ENCODE measurements around the gene ROBO1. TPM values are rescaled to one million over a fixed set of nuclear protein-coding genes. Genes with fewer than 3 reads are reported as not detected.
A peak's percentile ranks its signal among the peaks of the same experiment; 100 is the strongest.
"Not testable (repeated sequence)": the region's sequence is repeated elsewhere in the genome, so short reads cannot be mapped to it uniquely, and the experiment has no call there.

The ROBO1 gene
- polyA plus RNA-seq, 2 donors: 4.7 to 12.0 TPM

DNA sequence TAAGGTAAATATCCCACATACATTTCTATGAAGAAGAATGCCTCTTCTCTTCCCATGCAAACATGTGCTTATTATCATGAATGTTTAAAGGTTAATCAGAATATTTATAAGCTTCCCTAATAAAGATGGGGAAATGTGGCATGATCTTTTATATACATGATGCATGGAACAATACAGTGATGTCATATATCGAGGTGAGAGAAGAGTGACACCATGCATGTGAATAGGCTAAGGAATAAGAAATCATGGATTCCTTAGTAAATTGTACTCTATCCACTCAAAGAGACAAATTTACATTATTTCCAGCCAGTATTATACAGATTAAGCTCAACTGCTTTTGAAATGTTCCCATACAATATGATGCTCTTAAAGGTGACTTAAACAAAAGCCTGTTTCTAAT, 1035.3 kb downstream of the ROBO1 start:
- H3K27me3 ChIP-seq (ENCODE audit: control insufficient read depth in 1 of 2, insufficient read depth in 2 of 2, low read length in 2 of 2): no peaks in the 10 kb centered on the region
- H3K9me3 ChIP-seq (ENCODE audit: control insufficient read depth in 2 of 2, insufficient read depth in 1 of 2, low read depth in 1 of 2, low read length in 1 of 2): no peaks in the 10 kb centered on the region
- H3K4me1 ChIP-seq (ENCODE audit: control insufficient read depth in 2 of 2, insufficient read depth in 2 of 2, low read length in 1 of 2): peaks cover 0 to 2% of the 10 kb centered on the region in 2 donors
- H3K4me3 ChIP-seq (ENCODE audit: low read depth in 1 of 2, low read length in 2 of 2): no peak overlapping the region
- H3K27ac ChIP-seq (ENCODE audit: low read depth in 2 of 2, low read length in 1 of 2): no peak overlapping the region
- 87 to 91% methylated on average over 1 of the region's 1 CpG for WGBS, 2 donors
- H3K36me3 ChIP-seq (ENCODE audit: control insufficient read depth in 2 of 2, insufficient read depth in 2 of 2, low read length in 1 of 2): no peaks in the 10 kb centered on the region

DNA sequence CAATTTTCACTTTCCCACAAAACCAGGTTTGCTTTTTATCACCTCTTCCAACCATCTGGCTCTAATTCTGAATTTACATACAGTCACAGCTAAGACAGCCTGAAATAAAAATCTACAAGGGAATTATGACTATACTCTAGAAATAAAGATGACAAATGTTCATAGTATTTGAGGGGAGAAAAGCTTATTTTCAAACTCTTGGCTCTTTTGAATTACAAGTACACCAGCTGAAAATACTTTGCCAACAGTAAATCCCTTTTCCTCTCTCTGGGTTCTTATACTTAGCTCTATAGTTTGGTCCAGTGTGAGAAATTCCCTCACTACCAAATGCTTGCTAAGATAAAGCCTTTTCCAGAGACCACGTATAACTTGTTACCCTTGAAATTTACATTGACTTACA, 1037.9 kb downstream of the ROBO1 start:
- Histone ChIP-seq H3K27ac (ENCODE audit: low read depth in 2 of 2, low read length in 1 of 2) (no peak overlapping the region), H3K4me3 (ENCODE audit: low read depth in 1 of 2, low read length in 2 of 2) (no peak overlapping the region), H3K27me3 (ENCODE audit: control insufficient read depth in 1 of 2, insufficient read depth in 2 of 2, low read length in 2 of 2) (no peaks in the 10 kb centered on the region), H3K9me3 (ENCODE audit: control insufficient read depth in 2 of 2, insufficient read depth in 1 of 2, low read depth in 1 of 2, low read length in 1 of 2) (no peaks in the 10 kb centered on the region), H3K4me1 (ENCODE audit: control insufficient read depth in 2 of 2, insufficient read depth in 2 of 2, low read length in 1 of 2) (peaks cover 0 to 2% of the 10 kb centered on the region in 2 donors), H3K36me3 (ENCODE audit: control insufficient read depth in 2 of 2, insufficient read depth in 2 of 2, low read length in 1 of 2) (no peaks in the 10 kb centered on the region)
- WGBS, 2 donors: 76% methylated on average over 1 of the region's 1 CpG; no CpG with 5 or more reads in 1 of the 2 donors

DNA sequence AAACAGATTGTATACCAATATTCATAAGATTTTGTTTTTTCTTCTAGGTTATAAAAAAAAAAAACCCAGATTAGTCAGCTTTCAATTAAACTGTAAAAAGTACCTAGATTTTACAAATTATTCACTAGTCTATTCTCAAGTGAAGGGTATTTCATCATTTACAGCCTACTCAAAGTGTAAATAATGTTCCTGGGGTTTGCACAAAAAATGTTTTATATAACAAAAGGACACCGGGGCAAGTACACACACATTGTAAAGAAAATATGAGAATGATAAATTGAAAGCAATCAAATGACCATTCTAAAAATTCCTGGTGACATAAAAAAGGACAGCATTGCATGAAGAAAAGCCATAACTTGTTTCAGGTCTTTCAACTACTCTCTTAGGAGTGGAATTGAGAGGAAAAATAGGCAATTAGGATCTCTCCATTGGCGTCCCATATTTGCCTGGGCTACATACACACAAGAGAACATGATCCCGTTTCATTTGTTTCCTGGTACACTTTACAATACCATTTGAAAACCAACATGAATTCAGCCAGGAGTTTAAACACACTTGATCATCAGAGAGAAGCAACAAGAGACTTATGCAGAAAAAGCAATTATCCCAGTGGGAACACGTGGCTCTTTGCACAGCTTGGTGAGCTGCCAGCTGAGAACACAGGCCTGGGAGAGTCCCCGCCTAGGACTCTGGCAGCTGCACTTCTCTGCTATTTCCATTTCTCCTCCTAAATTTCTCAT, 1039.2 kb downstream of the ROBO1 start:
- H3K27me3 ChIP-seq (ENCODE audit: control insufficient read depth in 1 of 2, insufficient read depth in 2 of 2, low read length in 2 of 2): no peaks in the 10 kb centered on the region
- no peak overlapping the region for H3K27ac ChIP-seq (ENCODE audit: low read depth in 2 of 2, low read length in 1 of 2)
- H3K4me1 ChIP-seq (ENCODE audit: control insufficient read depth in 2 of 2, insufficient read depth in 2 of 2, low read length in 1 of 2): peaks cover 0 to 2% of the 10 kb centered on the region in 2 donors
- H3K4me3 ChIP-seq (ENCODE audit: low read depth in 1 of 2, low read length in 2 of 2): peak overlapping the region in 1 of 2 donors; percentile 3
- WGBS, 2 donors: 26 to 40% methylated on average over 5 of the region's 5 CpGs
- no peaks in the 10 kb centered on the region for H3K36me3 ChIP-seq (ENCODE audit: control insufficient read depth in 2 of 2, insufficient read depth in 2 of 2, low read length in 1 of 2)
- no peaks in the 10 kb centered on the region for H3K9me3 ChIP-seq (ENCODE audit: control insufficient read depth in 2 of 2, insufficient read depth in 1 of 2, low read depth in 1 of 2, low read length in 1 of 2)

DNA sequence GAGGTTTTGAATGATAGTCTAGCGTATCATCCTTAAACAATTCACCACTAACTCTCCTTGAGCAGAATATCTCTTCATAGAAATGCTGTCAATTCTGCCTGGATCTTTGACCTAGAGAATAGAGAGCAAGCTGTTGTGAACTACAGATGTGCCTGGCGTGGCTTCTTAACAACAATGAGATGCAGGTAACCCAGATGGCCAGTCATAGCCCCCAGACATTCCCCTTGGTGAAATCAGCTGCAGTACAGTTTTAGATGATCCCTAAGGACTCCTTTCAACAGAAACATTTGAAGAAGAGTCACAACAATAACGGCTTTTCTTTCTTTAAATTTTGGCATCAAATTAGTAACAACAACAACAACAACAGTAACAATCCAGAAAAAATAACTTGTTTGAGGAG, 1041.3 kb downstream of the ROBO1 start:
- Histone ChIP-seq H3K27ac (ENCODE audit: low read depth in 2 of 2, low read length in 1 of 2) (no peak overlapping the region), H3K27me3 (ENCODE audit: control insufficient read depth in 1 of 2, insufficient read depth in 2 of 2, low read length in 2 of 2) (no peaks in the 10 kb centered on the region), H3K4me1 (ENCODE audit: control insufficient read depth in 2 of 2, insufficient read depth in 2 of 2, low read length in 1 of 2) (peaks cover 0 to 2% of the 10 kb centered on the region in 2 donors), H3K4me3 (ENCODE audit: low read depth in 1 of 2, low read length in 2 of 2) (no peak overlapping the region), H3K9me3 (ENCODE audit: control insufficient read depth in 2 of 2, insufficient read depth in 1 of 2, low read depth in 1 of 2, low read length in 1 of 2) (no peaks in the 10 kb centered on the region), H3K36me3 (ENCODE audit: control insufficient read depth in 2 of 2, insufficient read depth in 2 of 2, low read length in 1 of 2) (no peaks in the 10 kb centered on the region)
- WGBS, 2 donors: 86 to 90% methylated on average over 3 of the region's 3 CpGs

DNA sequence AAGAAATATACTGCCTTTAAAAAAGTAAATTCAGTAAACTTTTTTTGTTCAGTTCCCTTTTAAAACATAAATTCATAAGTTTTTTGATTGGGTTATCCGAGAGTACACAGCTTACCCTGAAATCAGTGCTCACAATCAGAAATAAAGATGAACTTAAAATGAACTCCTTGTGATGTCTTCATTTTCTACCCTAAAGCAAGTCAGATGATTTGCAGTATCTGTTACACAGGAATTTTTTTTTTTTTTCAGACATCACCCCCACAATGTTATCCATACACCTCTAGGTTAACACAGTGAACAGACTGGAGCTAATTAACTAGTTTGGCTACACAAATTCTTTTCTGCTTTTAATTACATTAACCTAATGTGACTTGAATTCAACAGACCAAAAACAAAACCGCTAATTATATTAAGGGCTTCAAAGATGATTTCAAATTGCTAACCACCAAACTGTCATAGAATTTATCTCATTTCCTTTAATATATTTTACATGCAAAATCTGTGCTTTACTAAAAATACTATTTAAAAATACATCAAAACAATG, 1042.0 kb downstream of the ROBO1 start:
- no peak overlapping the region for H3K4me3 ChIP-seq (ENCODE audit: low read depth in 1 of 2, low read length in 2 of 2)
- no peak overlapping the region for H3K27ac ChIP-seq (ENCODE audit: low read depth in 2 of 2, low read length in 1 of 2)
- no peaks in the 10 kb centered on the region for H3K27me3 ChIP-seq (ENCODE audit: control insufficient read depth in 1 of 2, insufficient read depth in 2 of 2, low read length in 2 of 2)
- no peaks in the 10 kb centered on the region for H3K36me3 ChIP-seq (ENCODE audit: control insufficient read depth in 2 of 2, insufficient read depth in 2 of 2, low read length in 1 of 2)
- 89 to 91% methylated on average over 2 of the region's 2 CpGs for WGBS, 2 donors
- H3K9me3 ChIP-seq (ENCODE audit: control insufficient read depth in 2 of 2, insufficient read depth in 1 of 2, low read depth in 1 of 2, low read length in 1 of 2): no peaks in the 10 kb centered on the region
- peaks cover 0 to 2% of the 10 kb centered on the region in 2 donors for H3K4me1 ChIP-seq (ENCODE audit: control insufficient read depth in 2 of 2, insufficient read depth in 2 of 2, low read length in 1 of 2)

DNA sequence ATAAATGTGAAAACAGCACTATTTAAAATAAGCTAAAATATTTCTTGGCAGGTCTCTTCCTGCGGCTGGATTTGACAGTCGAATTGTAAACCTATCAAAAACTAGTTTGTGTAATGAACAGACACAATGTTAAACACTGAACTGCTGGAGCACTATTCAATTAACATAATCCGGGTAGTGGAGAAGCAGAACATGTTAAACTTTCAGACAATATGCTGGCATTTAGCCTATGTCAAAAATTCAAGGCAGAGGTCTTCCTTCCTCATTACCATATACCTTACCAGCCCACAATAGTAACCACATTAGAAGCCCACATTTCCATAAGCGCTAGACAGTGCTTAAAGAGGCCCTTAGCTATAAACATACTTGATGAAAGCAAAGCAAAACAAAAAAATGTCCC, 1042.9 kb downstream of the ROBO1 start:
- H3K9me3 ChIP-seq (ENCODE audit: control insufficient read depth in 2 of 2, insufficient read depth in 1 of 2, low read depth in 1 of 2, low read length in 1 of 2): no peaks in the 10 kb centered on the region
- 45 to 47% methylated on average over 4 of the region's 4 CpGs for WGBS, 2 donors
- no peak overlapping the region for H3K4me3 ChIP-seq (ENCODE audit: low read depth in 1 of 2, low read length in 2 of 2)
- H3K4me1 ChIP-seq (ENCODE audit: control insufficient read depth in 2 of 2, insufficient read depth in 2 of 2, low read length in 1 of 2): peaks cover 0 to 2% of the 10 kb centered on the region in 2 donors
- H3K27ac ChIP-seq (ENCODE audit: low read depth in 2 of 2, low read length in 1 of 2): no peak overlapping the region
- H3K36me3 ChIP-seq (ENCODE audit: control insufficient read depth in 2 of 2, insufficient read depth in 2 of 2, low read length in 1 of 2): no peaks in the 10 kb centered on the region
- no peaks in the 10 kb centered on the region for H3K27me3 ChIP-seq (ENCODE audit: control insufficient read depth in 1 of 2, insufficient read depth in 2 of 2, low read length in 2 of 2)

DNA sequence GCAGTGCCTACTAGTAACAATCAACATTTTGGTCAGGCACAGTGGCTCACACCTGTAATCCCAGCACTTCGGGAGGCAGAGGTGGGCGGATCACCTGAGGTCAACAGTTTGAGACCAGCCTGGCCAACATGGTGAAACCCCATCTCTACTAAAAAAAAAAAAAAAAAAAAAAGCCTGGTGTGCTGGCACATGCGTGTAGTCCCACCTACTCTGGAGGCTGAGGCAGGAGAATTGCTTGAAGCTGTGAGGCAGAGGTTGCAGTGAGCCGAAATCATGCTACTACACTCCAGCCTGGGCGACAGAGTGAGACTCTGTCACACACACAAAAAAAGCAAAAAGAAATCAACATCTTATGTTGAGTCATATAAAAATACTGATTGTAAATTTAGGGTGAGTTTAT, 1043.4 kb downstream of the ROBO1 start:
- H3K36me3 ChIP-seq (ENCODE audit: control insufficient read depth in 2 of 2, insufficient read depth in 2 of 2, low read length in 1 of 2); H3K4me3 ChIP-seq (ENCODE audit: low read depth in 1 of 2, low read length in 2 of 2); H3K9me3 ChIP-seq (ENCODE audit: control insufficient read depth in 2 of 2, insufficient read depth in 1 of 2, low read depth in 1 of 2, low read length in 1 of 2); H3K27ac ChIP-seq (ENCODE audit: low read depth in 2 of 2, low read length in 1 of 2); H3K4me1 ChIP-seq (ENCODE audit: control insufficient read depth in 2 of 2, insufficient read depth in 2 of 2, low read length in 1 of 2); H3K27me3 ChIP-seq (ENCODE audit: control insufficient read depth in 1 of 2, insufficient read depth in 2 of 2, low read length in 2 of 2): not testable (repeated sequence)
- WGBS, 2 donors: 82 to 84% methylated on average over 5 of the region's 5 CpGs

DNA sequence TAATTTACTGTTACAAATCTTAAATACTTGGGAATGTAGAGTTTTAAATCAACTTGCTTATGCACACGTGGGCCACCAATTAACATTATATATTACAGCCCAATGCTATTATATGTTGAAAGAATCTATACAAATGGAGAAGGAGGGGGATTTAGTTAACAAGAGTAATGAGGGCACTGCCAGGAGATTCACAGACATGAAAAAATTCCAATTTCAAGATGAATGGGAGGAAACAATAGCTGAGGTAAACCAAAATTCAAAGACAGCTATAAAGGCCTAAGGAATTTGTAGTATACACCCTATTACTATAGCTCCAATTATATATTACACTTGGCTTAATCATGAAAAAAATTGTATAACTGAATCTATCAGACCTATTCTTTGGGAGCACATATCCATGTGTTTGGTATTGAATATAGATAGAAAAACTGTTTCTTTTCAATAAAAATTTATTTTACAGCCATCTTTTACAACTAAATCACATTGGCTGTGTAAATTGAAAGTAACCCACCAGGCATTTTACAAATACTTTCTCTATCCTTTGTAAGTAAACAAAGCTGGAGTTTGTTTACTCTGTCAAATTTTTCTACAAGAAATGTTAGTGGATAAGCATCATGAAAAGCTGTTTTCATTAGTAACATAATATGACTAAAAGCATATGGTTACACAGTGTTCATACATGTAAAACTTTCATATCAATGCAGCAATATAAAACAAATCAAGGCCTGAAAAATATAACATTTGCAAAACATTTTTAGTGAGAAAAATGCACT, 1045.8 kb downstream of the ROBO1 start:
- Histone ChIP-seq H3K27me3 (ENCODE audit: control insufficient read depth in 1 of 2, insufficient read depth in 2 of 2, low read length in 2 of 2) (no peaks in the 10 kb centered on the region), H3K4me1 (ENCODE audit: control insufficient read depth in 2 of 2, insufficient read depth in 2 of 2, low read length in 1 of 2) (no peaks in the 10 kb centered on the region), H3K27ac (ENCODE audit: low read depth in 2 of 2, low read length in 1 of 2) (no peak overlapping the region), H3K4me3 (ENCODE audit: low read depth in 1 of 2, low read length in 2 of 2) (no peak overlapping the region), H3K36me3 (ENCODE audit: control insufficient read depth in 2 of 2, insufficient read depth in 2 of 2, low read length in 1 of 2) (no peaks in the 10 kb centered on the region), H3K9me3 (ENCODE audit: control insufficient read depth in 2 of 2, insufficient read depth in 1 of 2, low read depth in 1 of 2, low read length in 1 of 2) (no peaks in the 10 kb centered on the region)
- WGBS, 2 donors: 68 to 72% methylated on average over 1 of the region's 1 CpG

DNA sequence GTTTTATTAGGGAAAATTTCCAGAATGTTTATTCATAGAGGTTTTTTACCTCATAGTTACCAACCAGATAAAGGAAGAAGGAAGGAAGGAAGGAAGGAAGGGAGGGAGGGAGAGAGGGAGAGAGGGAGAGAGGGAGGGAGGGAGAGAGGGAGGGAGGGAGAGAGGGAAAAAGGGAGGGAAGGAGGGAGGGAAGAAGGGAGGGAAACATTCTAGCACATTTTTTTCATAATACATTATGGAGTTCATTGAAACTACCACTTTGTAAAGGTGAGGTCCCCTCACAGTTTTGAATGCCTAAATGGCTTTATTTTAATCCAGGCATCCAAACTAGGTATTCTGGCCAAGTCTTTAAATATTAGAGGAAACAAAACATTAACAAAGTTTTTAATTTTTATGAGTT, 1049.1 kb downstream of the ROBO1 start:
- H3K27me3 ChIP-seq (ENCODE audit: control insufficient read depth in 1 of 2, insufficient read depth in 2 of 2, low read length in 2 of 2): no peaks in the 10 kb centered on the region
- no peaks in the 10 kb centered on the region for H3K4me1 ChIP-seq (ENCODE audit: control insufficient read depth in 2 of 2, insufficient read depth in 2 of 2, low read length in 1 of 2)
- H3K27ac ChIP-seq (ENCODE audit: low read depth in 2 of 2, low read length in 1 of 2): no peak overlapping the region
- H3K9me3 ChIP-seq (ENCODE audit: control insufficient read depth in 2 of 2, insufficient read depth in 1 of 2, low read depth in 1 of 2, low read length in 1 of 2): no peaks in the 10 kb centered on the region
- H3K4me3 ChIP-seq (ENCODE audit: low read depth in 1 of 2, low read length in 2 of 2): no peak overlapping the region
- no peaks in the 10 kb centered on the region for H3K36me3 ChIP-seq (ENCODE audit: control insufficient read depth in 2 of 2, insufficient read depth in 2 of 2, low read length in 1 of 2)

Data from esophagus (tissue), 2 donors.